T follicular helper cell (primary cell): ENCODE data around the gene PRIM1.
A peak's percentile ranks its signal among the peaks of the same experiment; 100 is the strongest.
"Not testable (repeated sequence)": the region's sequence is repeated elsewhere in the genome, so short reads cannot be mapped to it uniquely, and the experiment has no call there.

ENCODE experiments used
- DNase-seq: peaks from one replicate; pipeline ENCODE4 v3.0.0-alpha.2; 2020; ENCODE audit warnings: low read depth

PRIM1 gene

DNA sequence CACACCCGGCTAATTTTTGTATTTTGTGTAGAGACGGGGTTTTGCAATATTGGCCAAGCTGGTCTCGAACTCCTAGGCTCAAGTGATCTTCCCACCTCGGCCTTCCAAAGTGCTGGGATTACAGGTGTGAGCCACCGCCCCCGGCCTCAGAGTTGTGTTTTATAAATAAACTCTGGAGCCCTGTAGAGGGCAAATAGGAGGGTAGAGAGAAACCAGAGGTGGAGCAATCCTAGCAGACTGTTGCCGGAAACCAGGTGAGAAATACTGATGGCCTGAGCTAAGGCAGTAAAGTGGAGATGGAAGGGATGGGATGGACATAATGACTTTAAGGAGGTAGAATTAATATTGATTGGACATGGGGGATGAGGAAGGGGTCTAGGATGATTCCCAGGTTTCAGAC, 8.3 kb upstream of the PRIM1 start:
- no peak for DNase-seq

DNA sequence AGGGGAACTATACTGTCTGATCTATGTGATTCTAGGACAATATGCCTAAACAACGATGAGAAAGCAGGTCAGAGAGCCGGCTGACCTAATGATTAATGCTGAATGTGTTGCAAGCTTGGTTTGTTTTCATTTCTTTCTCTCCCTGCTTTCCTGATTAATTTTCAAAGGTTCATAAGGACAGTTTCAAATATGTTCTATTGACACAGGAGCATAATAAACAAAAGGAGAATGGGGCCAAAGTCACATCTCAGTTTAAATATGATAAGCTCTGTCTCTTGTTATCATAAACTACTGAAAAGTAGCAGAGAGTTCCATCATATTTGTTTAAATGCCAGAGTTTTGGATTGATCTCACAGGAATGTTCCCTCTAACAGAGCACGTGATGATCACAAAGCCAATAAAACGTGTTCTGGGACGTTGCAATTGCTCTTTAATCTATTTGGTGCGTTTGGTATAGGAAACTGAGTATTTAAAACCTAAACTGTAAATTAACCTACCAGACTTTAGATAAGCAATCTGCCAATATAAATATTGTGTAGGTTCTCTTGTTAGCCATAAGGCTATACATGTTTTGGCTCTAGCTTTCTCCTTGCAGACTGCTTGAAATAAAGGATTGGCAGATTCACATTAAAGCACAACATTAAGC, 7.3 kb upstream of the PRIM1 start:
- DNase-seq, result no peak

DNA sequence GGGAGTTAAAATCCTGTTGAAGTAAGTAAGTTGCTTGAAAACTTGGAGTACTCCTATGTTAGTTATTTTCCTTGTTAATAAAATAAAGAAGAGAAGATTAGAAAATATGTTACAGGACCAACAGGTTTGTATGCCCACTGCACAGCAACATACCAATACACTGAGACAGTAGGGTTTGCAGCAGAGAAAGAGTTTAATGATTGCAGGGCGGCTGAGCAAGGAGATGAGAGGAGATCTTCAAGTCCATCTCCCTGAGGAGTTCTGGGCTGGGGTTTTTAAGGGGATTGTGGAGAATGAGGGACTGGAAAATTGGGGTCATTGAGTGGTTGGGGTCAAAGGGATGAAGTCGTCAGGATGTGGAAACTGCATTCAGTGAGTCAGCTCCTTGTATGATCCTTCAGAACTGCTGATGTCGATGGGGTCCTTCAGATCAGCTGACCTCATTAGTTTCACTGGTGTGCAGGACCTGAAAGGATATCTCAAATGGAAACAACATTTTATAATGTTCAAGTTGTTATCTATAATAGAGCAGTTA, 6.7 kb upstream of the PRIM1 start:
- DNase-seq, result no peak

DNA sequence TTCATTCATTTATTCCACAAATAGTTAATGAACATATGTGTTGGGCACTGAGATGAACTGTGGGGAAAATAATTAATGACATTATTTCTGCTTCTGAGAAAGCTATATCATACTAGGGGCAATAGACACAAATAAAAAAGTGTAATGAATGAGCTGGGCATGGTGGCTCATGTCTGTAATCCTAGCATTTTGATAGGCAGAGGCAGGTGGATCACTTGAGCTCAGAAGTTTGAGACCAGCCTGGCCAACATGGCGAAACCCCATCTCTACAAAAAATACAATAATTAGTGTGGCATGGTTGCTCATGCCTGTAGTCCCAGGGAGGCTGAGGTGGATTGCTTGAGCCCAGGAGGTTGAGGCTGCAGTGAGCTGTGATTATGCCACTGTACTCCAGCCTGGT, 5.8 kb upstream of the PRIM1 start:
- DNase-seq, result not testable (repeated sequence)

DNA sequence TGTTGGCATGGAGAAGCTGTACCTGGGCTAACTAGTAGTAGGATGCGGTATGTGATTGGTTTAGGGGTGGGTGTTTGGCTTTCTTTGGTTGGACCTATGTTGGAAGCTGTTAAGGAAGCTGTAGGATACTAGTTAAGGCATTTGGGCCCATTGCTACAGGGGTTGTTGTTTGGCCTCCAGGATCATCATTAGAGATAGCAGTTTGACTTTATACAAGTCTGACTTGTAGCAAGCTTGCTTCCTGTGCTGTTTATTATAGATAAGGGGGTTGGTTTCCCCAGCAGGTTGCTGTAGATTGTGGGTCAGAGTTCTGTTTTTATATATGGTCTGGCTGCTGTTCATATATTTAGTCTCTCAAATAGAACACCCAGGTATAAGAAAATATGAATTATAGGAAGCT, 1.4 kb upstream of the PRIM1 start:
- no peak for DNase-seq

DNA sequence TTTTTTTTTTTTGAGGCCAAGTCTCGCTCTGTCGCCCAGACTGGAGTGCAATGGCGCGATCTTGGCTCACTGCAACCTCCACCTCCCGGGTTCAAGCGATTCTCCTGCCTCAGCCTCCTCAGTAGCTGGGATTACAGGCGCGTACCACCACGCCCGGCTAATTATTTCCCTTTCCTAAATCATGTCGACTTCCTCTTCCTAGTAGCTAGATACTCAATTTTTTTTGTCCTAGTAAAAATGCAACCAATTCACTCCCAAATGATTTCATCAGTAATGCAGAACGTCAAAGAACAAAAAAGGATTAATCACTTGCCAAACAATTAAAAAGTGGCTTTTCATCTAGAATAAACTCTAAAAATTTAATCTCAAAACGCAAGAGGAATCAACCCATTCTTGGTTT, 1.5 kb downstream of the PRIM1 start:
- not testable (repeated sequence) for DNase-seq

DNA sequence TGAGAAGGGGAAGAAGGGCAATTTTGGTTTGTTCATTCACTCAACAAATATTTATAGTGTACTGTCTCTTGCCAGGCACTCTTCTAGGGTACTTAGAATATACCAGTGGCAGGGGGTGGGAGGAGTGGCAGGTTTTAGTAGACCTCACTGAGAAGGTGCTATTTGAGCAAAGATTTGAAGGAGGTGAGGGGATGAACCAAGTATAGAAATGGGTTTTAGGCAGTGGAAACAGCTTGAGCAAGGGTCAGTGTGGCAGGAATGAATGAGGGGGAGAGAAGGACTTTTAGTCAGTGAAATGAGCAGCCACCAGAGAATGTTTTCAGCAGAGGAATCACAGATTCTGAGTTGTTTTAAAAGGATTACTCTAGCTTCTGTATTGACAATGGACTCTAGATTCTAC, 2.3 kb downstream of the PRIM1 start:
- DNase-seq, result no peak

DNA sequence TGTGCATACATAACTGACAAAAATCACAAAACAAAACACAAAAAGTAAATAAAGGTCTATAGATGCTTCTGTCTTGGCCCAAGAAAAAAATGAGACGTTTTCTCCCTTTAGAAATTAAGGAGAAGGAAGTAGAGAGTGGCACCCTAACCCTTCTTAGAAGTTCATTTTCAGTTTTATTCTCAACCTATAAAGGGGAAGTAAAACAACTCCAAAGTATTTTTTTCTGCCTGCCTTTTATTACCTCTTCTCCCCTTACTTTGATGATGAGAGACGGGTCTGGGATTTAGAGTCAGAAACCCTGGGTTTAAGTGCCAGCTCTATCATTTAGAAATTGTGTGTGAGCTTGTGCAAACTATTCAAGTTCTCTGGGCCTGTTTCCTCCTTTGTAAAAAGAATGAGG, 2.8 kb downstream of the PRIM1 start:
- DNase-seq, result no peak

DNA sequence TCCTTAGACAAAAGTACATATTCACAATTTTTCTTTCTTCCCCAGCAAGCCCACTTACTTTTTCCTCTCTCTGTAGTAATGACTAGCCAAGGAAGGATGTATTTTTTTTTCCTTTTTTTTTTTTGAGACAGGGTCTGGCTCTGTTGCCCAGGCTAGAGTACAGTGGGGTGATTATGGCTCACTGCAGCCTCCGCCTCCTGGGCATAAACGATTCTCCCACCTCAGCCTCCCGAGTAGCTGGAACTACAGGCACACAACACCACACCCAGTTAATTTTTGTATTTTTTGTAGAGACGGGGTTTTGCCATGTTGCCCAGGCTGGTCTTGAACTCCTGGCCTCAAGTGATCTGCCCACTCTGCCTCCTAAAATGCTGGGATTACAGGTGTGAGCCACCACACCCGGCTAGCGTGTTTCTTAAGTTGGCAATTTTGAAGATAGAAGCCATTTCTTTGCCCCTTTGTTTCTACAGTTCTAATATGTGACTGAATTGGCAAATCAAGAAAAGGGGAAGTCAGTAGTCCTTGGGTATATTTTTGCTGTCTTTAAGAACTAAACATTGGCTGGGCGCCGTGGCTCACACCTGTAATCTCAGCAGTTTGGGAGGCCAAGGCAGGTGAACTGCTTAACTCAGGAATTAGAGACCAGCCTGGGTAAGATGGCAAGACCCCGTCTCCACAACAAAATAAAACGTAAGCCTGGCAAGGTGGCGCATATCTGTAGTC, 23.8 kb downstream of the PRIM1 start:
- DNase-seq, result no peak

DNA sequence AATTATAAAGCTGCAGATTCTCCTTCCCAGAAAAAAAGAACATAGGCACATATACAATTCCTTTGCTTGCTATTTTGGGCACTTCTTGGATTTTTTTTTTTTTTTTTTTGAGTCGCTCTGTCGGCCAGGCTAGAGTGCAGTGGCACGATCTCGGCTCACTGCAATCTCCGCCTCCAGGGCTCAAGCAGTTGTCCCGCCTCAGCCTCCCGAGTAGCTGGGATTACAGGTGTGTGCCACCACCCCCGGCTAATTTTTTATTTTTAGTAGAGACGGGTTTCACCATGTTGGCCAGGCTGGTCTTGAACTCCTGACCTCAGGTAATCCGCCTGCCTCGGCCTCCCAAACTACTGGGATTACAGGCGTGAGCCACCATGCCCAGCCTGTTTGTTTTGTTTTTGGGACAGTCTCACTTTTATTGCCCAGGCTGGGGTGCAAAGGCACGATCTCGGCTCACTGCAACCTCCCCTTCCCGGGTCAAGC, 25.9 kb downstream of the PRIM1 start:
- not testable (repeated sequence) for DNase-seq

DNA sequence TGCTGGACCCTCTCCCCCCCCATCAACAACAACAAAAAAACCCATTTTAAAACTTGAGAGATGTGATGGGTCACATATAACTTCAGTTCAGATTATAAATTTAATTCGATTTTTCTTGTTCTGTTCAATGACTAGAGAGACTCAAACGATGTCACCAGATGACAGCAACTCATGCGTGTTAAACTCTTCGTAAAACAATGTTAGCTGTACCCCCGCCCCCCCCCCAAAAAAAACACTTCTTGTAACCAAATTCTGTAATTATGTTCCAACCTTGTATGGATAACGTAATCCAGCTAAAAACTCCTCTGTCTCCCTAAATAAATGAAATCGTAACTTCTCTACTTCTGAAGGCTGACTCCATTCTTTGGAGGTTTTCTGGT, 26.4 kb downstream of the PRIM1 start:
- no peak for DNase-seq

DNA sequence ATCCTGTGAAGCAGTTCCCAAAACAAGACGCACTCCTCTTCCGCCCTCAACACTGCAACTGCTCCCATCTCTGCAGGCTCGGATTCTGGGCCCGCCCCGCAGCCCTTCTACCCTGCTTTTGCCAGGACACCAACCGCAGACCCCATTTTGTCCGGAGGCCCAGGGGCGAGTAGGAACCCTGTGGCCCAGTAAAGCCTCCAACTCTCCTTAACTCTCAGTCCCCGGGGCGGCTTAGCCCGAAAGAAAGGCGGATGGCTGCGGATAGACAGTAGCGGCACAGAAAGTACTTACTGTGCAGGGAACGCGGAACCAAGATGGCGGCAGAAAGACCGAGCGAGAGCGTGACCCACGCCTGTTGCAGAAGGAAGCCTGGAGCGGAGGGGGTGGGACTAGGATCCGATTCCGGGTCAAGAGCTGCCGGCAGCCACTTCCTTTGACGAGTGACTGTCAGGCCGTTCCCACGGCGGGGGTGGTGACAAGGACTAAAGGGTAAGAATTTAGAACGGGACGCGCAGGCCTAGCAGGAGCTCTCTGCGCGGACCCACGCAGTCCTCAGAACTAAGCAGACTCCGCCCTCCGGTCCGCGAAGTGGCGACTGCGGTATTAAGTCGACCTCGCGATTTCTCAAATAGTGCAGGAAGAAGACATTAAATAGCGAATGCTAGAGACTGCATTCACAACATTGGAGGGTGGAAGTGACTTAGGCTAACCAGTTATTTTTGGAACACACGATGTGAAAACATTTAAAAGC, 27.0 kb downstream of the PRIM1 start, which contains the start of gene NACA:
Gene NACA (minus strand): TSS at position 328 of the 751 bp plus-strand sequence. CDS start 778 bp downstream, outside the sequence.
- DNase-seq, result peak; percentile 96

DNA sequence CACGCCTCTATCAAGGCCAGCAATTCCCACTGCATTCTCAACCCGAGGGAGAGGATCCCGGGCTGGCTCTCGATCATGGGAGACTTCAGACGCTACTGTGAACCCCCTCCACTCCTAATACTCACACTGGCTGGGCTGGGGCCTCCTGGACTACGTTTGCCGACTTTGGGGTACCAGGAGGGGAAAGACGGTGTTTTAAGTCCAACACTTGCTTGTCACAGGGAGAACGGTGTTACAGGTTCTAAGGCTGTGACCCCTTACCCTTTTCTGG, 27.5 kb downstream of the PRIM1 start:
- no peak for DNase-seq

DNA sequence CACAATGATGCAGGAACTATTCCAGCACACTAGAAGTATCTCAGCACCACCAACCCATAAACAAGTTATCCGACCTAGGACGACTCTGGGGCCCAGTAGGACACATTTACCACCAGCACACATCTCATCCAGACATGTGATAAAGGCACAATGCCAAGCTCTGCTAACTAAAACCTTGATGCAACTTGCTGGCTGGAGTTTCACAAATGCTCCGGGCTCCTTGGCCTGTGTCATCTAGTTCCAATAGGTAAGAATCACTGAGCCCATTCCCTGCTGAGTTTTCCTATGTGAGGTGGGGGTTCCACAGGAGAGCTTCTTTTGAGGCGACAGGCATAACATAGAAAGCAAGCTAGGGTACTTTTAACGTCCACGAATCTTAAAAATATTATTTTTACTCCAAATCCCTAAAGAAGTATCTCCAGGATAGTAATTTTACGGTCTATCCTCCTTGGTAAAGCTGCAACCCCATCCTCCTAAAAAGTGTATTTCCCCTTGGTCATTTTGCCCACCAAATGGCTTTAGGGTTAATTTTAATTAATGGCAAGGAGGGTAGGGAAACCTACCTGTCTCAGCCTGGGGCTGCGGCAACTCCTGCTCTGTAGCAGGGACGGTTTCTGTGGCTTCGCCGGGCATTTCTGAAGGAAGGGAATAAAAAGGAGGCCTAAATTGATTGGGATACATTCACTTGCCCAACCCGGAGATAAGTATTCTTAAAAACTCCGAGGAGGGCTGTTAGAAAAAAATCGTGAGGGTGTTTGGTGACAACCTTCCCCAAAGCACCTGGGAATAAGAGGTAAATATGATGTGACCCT, 28.0 kb downstream of the PRIM1 start:
- no peak for DNase-seq

DNA sequence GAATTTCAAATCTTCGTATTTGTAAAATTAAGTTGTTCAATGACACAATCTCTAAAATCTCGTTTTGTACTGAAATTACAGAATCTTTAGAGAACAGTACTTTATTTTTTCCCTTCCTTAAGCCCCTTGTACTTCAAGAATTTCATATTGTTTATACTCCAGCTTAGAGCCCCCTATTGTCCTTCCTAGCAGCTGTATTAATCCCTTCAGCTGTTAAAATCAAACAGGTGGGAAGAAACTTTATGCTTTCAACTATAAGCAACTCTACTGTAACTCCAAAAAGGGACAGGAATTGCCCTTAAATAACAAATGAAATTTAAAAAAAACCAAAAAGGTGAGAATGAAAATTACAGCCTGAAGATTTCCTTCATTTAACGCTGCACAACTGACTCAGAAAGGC, 28.8 kb downstream of the PRIM1 start:
- no peak for DNase-seq

DNA sequence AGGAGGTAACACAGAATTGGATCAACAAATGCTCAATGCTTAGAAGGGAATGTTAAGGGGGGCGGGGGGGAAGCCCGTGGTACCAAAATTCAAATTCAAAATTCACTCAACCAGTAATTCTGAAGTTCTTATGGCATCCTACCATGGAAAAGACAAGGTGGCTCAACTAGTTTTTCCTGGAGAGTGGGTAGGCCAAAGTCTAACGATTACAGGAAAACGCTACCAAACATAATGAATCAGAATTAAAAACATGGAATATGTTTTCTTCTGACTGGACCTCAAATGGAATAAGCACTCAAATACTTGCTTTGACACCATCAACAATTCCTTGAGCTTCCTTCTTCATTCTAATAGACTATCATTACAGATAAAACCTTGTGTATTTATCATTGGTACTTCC, 29.3 kb downstream of the PRIM1 start:
- no peak for DNase-seq

DNA sequence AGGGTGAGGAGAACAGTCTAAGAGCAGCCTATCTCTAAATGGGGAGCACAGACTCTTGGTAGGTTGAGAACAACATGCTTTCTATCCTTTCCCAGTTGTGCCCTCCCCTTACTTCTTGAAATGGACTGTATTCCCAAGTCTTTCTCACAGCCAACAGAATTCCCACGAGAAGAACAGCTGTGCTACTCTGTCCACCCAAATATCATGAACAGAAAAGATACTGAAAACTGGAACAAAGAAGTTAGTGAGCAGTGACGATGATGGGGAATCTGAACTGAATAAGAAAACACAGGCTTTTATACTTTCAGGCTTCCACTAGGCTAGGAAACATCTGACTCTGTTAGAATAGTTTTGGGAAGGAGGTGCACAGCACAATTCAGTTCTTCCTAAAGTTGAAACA, 30.4 kb downstream of the PRIM1 start:
- no peak for DNase-seq

DNA sequence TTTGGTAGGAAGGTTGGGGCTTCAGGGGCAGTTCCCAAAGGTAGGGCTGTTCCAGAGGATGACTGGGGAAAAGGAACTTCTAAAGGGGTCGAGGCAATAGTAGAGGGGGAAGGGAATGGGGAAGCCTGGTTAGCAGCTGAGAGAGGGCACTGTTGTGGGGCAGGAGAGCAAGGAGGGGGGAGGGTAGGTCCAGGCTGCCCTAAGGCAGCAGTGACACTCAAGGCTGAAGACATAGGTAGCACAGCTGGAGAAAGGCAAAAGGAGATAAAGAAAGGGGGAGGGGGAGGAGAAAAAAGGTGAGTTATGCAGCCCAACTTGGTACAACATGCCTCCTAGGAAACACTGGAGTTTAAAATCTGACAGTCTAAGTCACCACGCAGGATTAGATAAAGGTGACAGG, 30.9 kb downstream of the PRIM1 start:
- DNase-seq, result no peak

DNA sequence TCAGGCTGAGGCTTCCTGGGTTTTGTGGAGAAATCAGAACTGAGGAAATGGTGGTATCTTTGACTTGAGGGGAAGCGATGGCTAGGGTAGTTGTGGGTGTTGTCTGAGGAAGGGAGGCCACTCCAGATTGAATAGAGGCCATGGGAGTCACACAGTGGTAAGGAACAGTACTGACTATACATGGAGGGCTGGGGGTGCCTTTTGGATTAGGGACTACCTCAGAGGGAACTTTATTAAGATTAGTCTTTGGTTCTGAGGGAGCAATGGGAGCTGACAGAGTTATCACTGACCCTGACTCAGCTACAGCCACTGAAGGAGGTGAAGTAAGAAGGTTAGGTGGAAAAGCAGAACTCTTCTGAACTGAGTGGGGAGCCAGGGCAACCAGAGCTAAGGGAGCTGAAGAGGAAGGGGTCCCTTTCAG, 31.4 kb downstream of the PRIM1 start:
- no peak for DNase-seq

DNA sequence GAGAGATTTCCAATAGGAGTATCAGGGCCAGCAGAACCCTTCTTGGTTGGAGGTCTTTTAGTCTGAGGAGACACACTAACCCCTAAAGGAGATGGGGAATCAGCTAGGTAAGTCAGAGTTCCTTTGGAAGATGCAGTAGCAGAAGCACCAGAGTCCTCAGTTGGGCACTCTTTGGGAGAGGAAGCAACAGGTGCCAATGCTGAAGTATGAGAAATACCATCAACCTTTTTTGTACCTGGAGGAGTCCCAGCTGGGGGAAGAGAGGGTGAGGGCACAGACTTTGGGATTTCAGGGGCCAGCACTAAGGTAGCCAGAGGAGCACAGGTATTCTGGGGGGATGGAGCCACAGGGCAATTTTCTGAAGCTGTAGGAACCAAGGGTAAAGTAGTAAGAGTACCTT, 33.1 kb downstream of the PRIM1 start:
- DNase-seq, result no peak

DNA sequence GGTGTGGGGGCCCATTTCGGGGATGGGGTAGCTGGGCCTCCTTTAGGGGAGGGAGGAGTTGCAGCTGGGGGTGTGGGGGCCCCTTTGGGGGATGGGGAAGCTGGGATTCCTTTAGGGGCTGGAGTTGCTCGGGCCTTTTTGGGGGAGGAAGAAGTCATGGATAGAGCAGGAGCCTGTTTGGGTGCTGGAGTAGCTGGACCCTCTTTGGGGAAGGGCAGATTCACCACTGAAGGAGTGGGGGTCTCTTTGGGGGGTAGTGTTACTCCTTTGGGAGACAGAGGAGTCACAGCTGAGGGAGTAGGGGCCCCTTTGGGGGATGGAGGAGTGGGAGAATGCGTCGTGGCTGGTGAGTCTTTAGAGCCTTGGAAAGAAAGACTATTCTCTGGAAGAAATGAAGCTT, 33.5 kb downstream of the PRIM1 start:
- no peak for DNase-seq

DNA sequence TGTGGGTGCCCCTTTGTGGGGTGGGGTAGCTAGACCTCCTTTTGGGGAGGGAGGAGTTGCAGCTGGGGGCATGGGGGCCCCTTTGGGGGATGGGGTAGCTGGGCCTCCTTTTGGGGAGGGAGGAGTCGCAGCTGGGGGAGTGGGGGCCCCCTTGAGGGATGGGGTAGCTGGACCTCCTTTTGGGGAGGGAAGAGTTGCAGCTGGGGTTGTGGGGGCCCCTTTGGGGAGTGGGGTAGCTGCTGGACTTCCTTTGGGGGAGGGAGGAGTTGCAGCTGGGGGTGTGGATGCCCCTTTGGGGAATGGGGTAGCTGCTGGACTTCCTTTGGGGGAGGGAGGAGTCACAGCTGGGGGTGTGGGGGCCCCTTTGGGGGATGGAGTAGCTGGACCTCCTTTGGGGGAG, 34.0 kb downstream of the PRIM1 start:
- no peak for DNase-seq
